ENCODE data around the gene CLIC5.
"Not testable (repeated sequence)": the region's sequence is repeated elsewhere in the genome, so short reads cannot be mapped to it uniquely, and the experiment has no call there.

CLIC5 gene

GRCh38 chr6:45946352-45946751 lies 69.3 kb downstream of the CLIC5 start:
- H3K4me3 ChIP-seq (ENCODE audit: low read depth in 1 of 2, low read length in 2 of 2) = no peak overlapping the region
- no peaks in the 10 kb centered on the region for H3K36me3 ChIP-seq (ENCODE audit: control insufficient read depth in 1 of 2, insufficient read depth in 2 of 2, low read length in 2 of 2)
- no peaks in the 10 kb centered on the region for H3K4me1 ChIP-seq (ENCODE audit: control insufficient read depth in 1 of 2, insufficient read depth in 2 of 2, low read length in 2 of 2)
- H3K27ac ChIP-seq (ENCODE audit: low read length) = no peak overlapping the region
- H3K27me3 ChIP-seq (ENCODE audit: low read depth, low read length) = no peaks in the 10 kb centered on the region
- no peaks in the 10 kb centered on the region for H3K9me3 ChIP-seq (ENCODE audit: control insufficient read depth in 1 of 2, low read length in 2 of 2)

- Histone ChIP-seq H3K27me3 (ENCODE audit: low read depth, low read length) (no peaks in the 10 kb centered on the region), H3K36me3 (ENCODE audit: control insufficient read depth in 1 of 2, insufficient read depth in 2 of 2, low read length in 2 of 2) (no peaks in the 10 kb centered on the region), H3K4me3 (ENCODE audit: low read depth in 1 of 2, low read length in 2 of 2) (no peak overlapping the region), H3K27ac (ENCODE audit: low read length) (no peak overlapping the region), H3K9me3 (ENCODE audit: control insufficient read depth in 1 of 2, low read length in 2 of 2) (no peaks in the 10 kb centered on the region), H3K4me1 (ENCODE audit: control insufficient read depth in 1 of 2, insufficient read depth in 2 of 2, low read length in 2 of 2) (no peaks in the 10 kb centered on the region)
These were observed 72.7 kb downstream of the CLIC5 start for GRCh38 chr6:45942953-45943352.

GRCh38 chr6:45933855-45934254 lies 81.8 kb downstream of the CLIC5 start:
- H3K36me3 ChIP-seq (ENCODE audit: control insufficient read depth in 1 of 2, insufficient read depth in 2 of 2, low read length in 2 of 2) = no peaks in the 10 kb centered on the region
- H3K27ac ChIP-seq (ENCODE audit: low read length) = no peak overlapping the region
- H3K27me3 ChIP-seq (ENCODE audit: low read depth, low read length) = no peaks in the 10 kb centered on the region
- H3K9me3 ChIP-seq (ENCODE audit: control insufficient read depth in 1 of 2, low read length in 2 of 2) = no peaks in the 10 kb centered on the region
- H3K4me3 ChIP-seq (ENCODE audit: low read depth in 1 of 2, low read length in 2 of 2) = no peak overlapping the region
- H3K4me1 ChIP-seq (ENCODE audit: control insufficient read depth in 1 of 2, insufficient read depth in 2 of 2, low read length in 2 of 2) = peaks cover 0 to 4% of the 10 kb centered on the region in 2 donors

GRCh38 chr6:45931232-45931631 lies 84.4 kb downstream of the CLIC5 start:
- no peak overlapping the region for H3K27ac ChIP-seq (ENCODE audit: low read length)
- peaks cover 0 to 4% of the 10 kb centered on the region in 2 donors for H3K4me1 ChIP-seq (ENCODE audit: control insufficient read depth in 1 of 2, insufficient read depth in 2 of 2, low read length in 2 of 2)
- H3K27me3 ChIP-seq (ENCODE audit: low read depth, low read length) = no peaks in the 10 kb centered on the region
- H3K36me3 ChIP-seq (ENCODE audit: control insufficient read depth in 1 of 2, insufficient read depth in 2 of 2, low read length in 2 of 2) = no peaks in the 10 kb centered on the region
- no peaks in the 10 kb centered on the region for H3K9me3 ChIP-seq (ENCODE audit: control insufficient read depth in 1 of 2, low read length in 2 of 2)
- no peak overlapping the region for H3K4me3 ChIP-seq (ENCODE audit: low read depth in 1 of 2, low read length in 2 of 2)

GRCh38 chr6:45930420-45931040 lies 85.1 kb downstream of the CLIC5 start:
- H3K27ac ChIP-seq (ENCODE audit: low read length) = no peak overlapping the region
- H3K36me3 ChIP-seq (ENCODE audit: control insufficient read depth in 1 of 2, insufficient read depth in 2 of 2, low read length in 2 of 2) = no peaks in the 10 kb centered on the region
- H3K27me3 ChIP-seq (ENCODE audit: low read depth, low read length) = no peaks in the 10 kb centered on the region
- H3K9me3 ChIP-seq (ENCODE audit: control insufficient read depth in 1 of 2, low read length in 2 of 2) = no peaks in the 10 kb centered on the region
- peaks cover 0 to 4% of the 10 kb centered on the region in 2 donors for H3K4me1 ChIP-seq (ENCODE audit: control insufficient read depth in 1 of 2, insufficient read depth in 2 of 2, low read length in 2 of 2)
- H3K4me3 ChIP-seq (ENCODE audit: low read depth in 1 of 2, low read length in 2 of 2) = no peak overlapping the region

- no peaks in the 10 kb centered on the region for H3K36me3 ChIP-seq (ENCODE audit: control insufficient read depth in 1 of 2, insufficient read depth in 2 of 2, low read length in 2 of 2)
- H3K4me3 ChIP-seq (ENCODE audit: low read depth in 1 of 2, low read length in 2 of 2) = no peak overlapping the region
- no peak overlapping the region for H3K27ac ChIP-seq (ENCODE audit: low read length)
- H3K9me3 ChIP-seq (ENCODE audit: control insufficient read depth in 1 of 2, low read length in 2 of 2) = no peaks in the 10 kb centered on the region
- no peaks in the 10 kb centered on the region for H3K27me3 ChIP-seq (ENCODE audit: low read depth, low read length)
- H3K4me1 ChIP-seq (ENCODE audit: control insufficient read depth in 1 of 2, insufficient read depth in 2 of 2, low read length in 2 of 2) = peaks cover 0 to 4% of the 10 kb centered on the region in 2 donors
These were observed 86.0 kb downstream of the CLIC5 start for GRCh38 chr6:45929421-45930361.

- Histone ChIP-seq H3K27me3 (ENCODE audit: low read depth, low read length) (no peaks in the 10 kb centered on the region), H3K36me3 (ENCODE audit: control insufficient read depth in 1 of 2, insufficient read depth in 2 of 2, low read length in 2 of 2) (no peaks in the 10 kb centered on the region), H3K27ac (ENCODE audit: low read length) (no peak overlapping the region), H3K9me3 (ENCODE audit: control insufficient read depth in 1 of 2, low read length in 2 of 2) (no peaks in the 10 kb centered on the region), H3K4me1 (ENCODE audit: control insufficient read depth in 1 of 2, insufficient read depth in 2 of 2, low read length in 2 of 2) (peaks cover 0 to 4% of the 10 kb centered on the region in 2 donors), H3K4me3 (ENCODE audit: low read depth in 1 of 2, low read length in 2 of 2) (no peak overlapping the region)
These were observed 86.8 kb downstream of the CLIC5 start for GRCh38 chr6:45928721-45929305.

- Histone ChIP-seq H3K9me3 (ENCODE audit: control insufficient read depth in 1 of 2, low read length in 2 of 2) (no peaks in the 10 kb centered on the region), H3K4me3 (ENCODE audit: low read depth in 1 of 2, low read length in 2 of 2) (no peak overlapping the region), H3K4me1 (ENCODE audit: control insufficient read depth in 1 of 2, insufficient read depth in 2 of 2, low read length in 2 of 2) (peaks cover 0 to 4% of the 10 kb centered on the region in 2 donors), H3K27ac (ENCODE audit: low read length) (no peak overlapping the region), H3K36me3 (ENCODE audit: control insufficient read depth in 1 of 2, insufficient read depth in 2 of 2, low read length in 2 of 2) (no peaks in the 10 kb centered on the region), H3K27me3 (ENCODE audit: low read depth, low read length) (no peaks in the 10 kb centered on the region)
These were observed 88.0 kb downstream of the CLIC5 start for GRCh38 chr6:45927421-45928320.

- H3K9me3 ChIP-seq (ENCODE audit: control insufficient read depth in 1 of 2, low read length in 2 of 2); H3K27ac ChIP-seq (ENCODE audit: low read length); H3K4me3 ChIP-seq (ENCODE audit: low read depth in 1 of 2, low read length in 2 of 2); H3K27me3 ChIP-seq (ENCODE audit: low read depth, low read length); H3K4me1 ChIP-seq (ENCODE audit: control insufficient read depth in 1 of 2, insufficient read depth in 2 of 2, low read length in 2 of 2); H3K36me3 ChIP-seq (ENCODE audit: control insufficient read depth in 1 of 2, insufficient read depth in 2 of 2, low read length in 2 of 2): not testable (repeated sequence)
These were observed 89.2 kb downstream of the CLIC5 start for GRCh38 chr6:45926423-45926822.

GRCh38 chr6:45924763-45925342 lies 90.8 kb downstream of the CLIC5 start:
- Histone ChIP-seq H3K4me3 (ENCODE audit: low read depth in 1 of 2, low read length in 2 of 2) (no peak overlapping the region), H3K9me3 (ENCODE audit: control insufficient read depth in 1 of 2, low read length in 2 of 2) (no peaks in the 10 kb centered on the region)

More at GRCh38 chr6:45924763-45925342, 90.8 kb downstream of the CLIC5 start:
- Histone ChIP-seq H3K4me1 (ENCODE audit: control insufficient read depth in 1 of 2, insufficient read depth in 2 of 2, low read length in 2 of 2) (no peaks in the 10 kb centered on the region), H3K27me3 (ENCODE audit: low read depth, low read length) (no peaks in the 10 kb centered on the region), H3K36me3 (ENCODE audit: control insufficient read depth in 1 of 2, insufficient read depth in 2 of 2, low read length in 2 of 2) (no peaks in the 10 kb centered on the region), H3K27ac (ENCODE audit: low read length) (no peak overlapping the region)

Data from muscle layer of duodenum (tissue), 2 donors.